Erythroblast (primary cell): ENCODE measurements around the gene GLRA2.

Experiments used
- GATA1 ChIP-seq: IDR thresholded peaks from 2 replicates; pipeline ENCODE4 v1.6.1; 2011; ENCODE audit warnings: low read depth, mild to moderate bottlenecking, control low read depth, low read length, moderate library complexity
- POLR2A ChIP-seq: IDR thresholded peaks from 2 replicates; pipeline ENCODE4 v1.6.1; 2011; ENCODE audit warnings: mild to moderate bottlenecking, low read length

- TF ChIP-seq POLR2A (no peak), GATA1 (no peak)
Measured at GRCh38 chrX:14591976-14592375, 62.6 kb downstream of the GLRA2 start.
